ENCODE results near the gene MGA. TPM values are rescaled to one million over a fixed set of nuclear protein-coding genes. Genes with fewer than 3 reads are reported as not detected.

The MGA gene
- total and polyA plus RNA-seq, 12 donors = 2.6 to 56.8 (median 37.4) TPM

GRCh38 chr15:41661078-41661517, 893 bp downstream of the MGA start:
- TF ChIP-seq CTCF (IDR thresholded peaks at IDR 0.05) (no peak), POLR2A (IDR thresholded peaks at IDR 0.05) (no peak)
- no peaks in the 10 kb centered on the region for H3K27me3 ChIP-seq
- DNase-seq = no peak
- H3K36me3 ChIP-seq (replicated peaks in 1 of 2) = no peaks in the 10 kb centered on the region
- peaks cover 37 to 47% of the 10 kb centered on the region in 2 donors for H3K4me1 ChIP-seq (replicated peaks in 1 of 2)
- peak overlapping the region; percentile 66 to 96 (median 82) for H3K27ac ChIP-seq
- intact Hi-C loops (cut with DNase I) = no loop called here
- no peaks in the 10 kb centered on the region for H3K9me3 ChIP-seq (replicated peaks in 1 of 3)
- peak overlapping the region; percentile 22 to 69 (median 33) for H3K4me3 ChIP-seq
- WGBS, 4 donors = 1 to 5% (median 3%) methylated on average over 9 of the region's 9 CpGs

- WGBS, 4 donors = 0 to 1% (median 0%) methylated on average over 12 to 44 of the region's 44 CpGs
- H3K9me3 ChIP-seq (replicated peaks in 1 of 3) = no peaks in the 10 kb centered on the region
- peak overlapping the region; percentile 22 to 69 (median 33) for H3K4me3 ChIP-seq
- H3K4me1 ChIP-seq (replicated peaks in 1 of 2) = peaks cover 37 to 51% of the 10 kb centered on the region in 2 donors
- peak overlapping the region; percentile 37 to 96 (median 82) for H3K27ac ChIP-seq
- intact Hi-C loops (cut with DNase I) = no loop called here
- no peaks in the 10 kb centered on the region for H3K27me3 ChIP-seq
- H3K36me3 ChIP-seq (replicated peaks in 1 of 2) = no peaks in the 10 kb centered on the region
- DNase-seq = peak; percentile 76 to 92 (median 88)
- TF ChIP-seq CTCF (IDR thresholded peaks at IDR 0.05) (no peak), POLR2A (IDR thresholded peaks at IDR 0.05) (peak in 1 of 2 donors; percentile 69)
Measured at GRCh38 chr15:41661518-41662225, 1.5 kb downstream of the MGA start.

GRCh38 chr15:41666353-41666920, 6.2 kb downstream of the MGA start:
- intact Hi-C loops (cut with DNase I) = no loop called here
- Histone ChIP-seq H3K4me1 (replicated peaks in 1 of 2) (peaks cover 23 to 46% of the 10 kb centered on the region in 2 donors), H3K9me3 (replicated peaks in 1 of 3) (no peaks in the 10 kb centered on the region), H3K36me3 (replicated peaks in 1 of 2) (no peaks in the 10 kb centered on the region), H3K27me3 (no peaks in the 10 kb centered on the region), H3K27ac (no peak overlapping the region), H3K4me3 (no peak overlapping the region)
- TF ChIP-seq POLR2A (IDR thresholded peaks at IDR 0.05) = no peak
- TF ChIP-seq CTCF (IDR thresholded peaks at IDR 0.05) = no peak
- no peak for DNase-seq
- WGBS, 4 donors = 88 to 93% (median 89%) methylated on average over 3 of the region's 3 CpGs

- no peaks in the 10 kb centered on the region for H3K27me3 ChIP-seq
- WGBS, 4 donors = 79 to 84% (median 82%) methylated on average over 3 of the region's 3 CpGs
- no peaks in the 10 kb centered on the region for H3K9me3 ChIP-seq (replicated peaks in 1 of 3)
- H3K4me3 ChIP-seq = no peak overlapping the region
- H3K27ac ChIP-seq = no peak overlapping the region
- H3K4me1 ChIP-seq (replicated peaks in 1 of 2) = peaks cover 9 to 33% of the 10 kb centered on the region in 2 donors
- DNase-seq = no peak
- TF ChIP-seq CTCF (IDR thresholded peaks at IDR 0.05) (no peak), POLR2A (IDR thresholded peaks at IDR 0.05) (no peak)
- intact Hi-C loops (cut with DNase I) = no loop called here
- H3K36me3 ChIP-seq (replicated peaks in 1 of 2) = no peaks in the 10 kb centered on the region
Measured at GRCh38 chr15:41669701-41670100, 9.5 kb downstream of the MGA start.
